Pulmonary artery endothelial cell (primary cell): ENCODE results near the gene CCDC54. TPM values are rescaled to one million over a fixed set of nuclear protein-coding genes. Genes with fewer than 3 reads are reported as not detected.

Experiments used
- total RNA-seq: library from RNA; depleted of rRNA; stranded (reverse); fragments of >200 nt; gene quantifications from 2 replicates; pipeline ENCODE4 v1.2.3, GENCODE V29; 2014

Gene CCDC54
- total RNA-seq, 1 donor from 2014 or later = not detected

Other genes starting within 250 kb of the CCDC54 start
- gene BBX, start 145.5 kb downstream of the CCDC54 start, total RNA-seq = 53.5 and 69.5 TPM in 2 replicates